Sciatic nerve (tissue), 2 donors: ENCODE results near the gene SRRD. TPM values are rescaled to one million over a fixed set of nuclear protein-coding genes. Genes with fewer than 3 reads are reported as not detected.

Source experiments
- ATAC-seq: fragments of 200-7000 bp; cut with Tn5 transposase; one replicate; pipeline ENCODE4 v1.9.1; 2020; ENCODE audit warnings: mild to moderate bottlenecking, moderate library complexity
- DNase-seq: peaks from one replicate; pipeline ENCODE4 v3.0.0-alpha.2; 2020; ENCODE audit warnings: low spot score
- intact Hi-C: fragments of 100-400 bp; cut with DNase I; formaldehyde crosslinking; loops from one replicate; pipeline ENCODE4 v1.14.2; 2022
- total RNA-seq: library from RNA; stranded (reverse); fragmentation: NEBNext Ultra II Directional; extraction: Animal tissue kit (Norgen Biotek cat#: 25700); gene quantifications from one replicate; pipeline ENCODE4 v1.2.1, GENCODE V29; 2021
- donor health status: DM: no; HTN: no; CAD: no.
- donor health status: DM: no; HTN: no; CAD: no.

SRRD gene
- total RNA-seq, 1 donor from 2014 or later = 16.5 TPM

GRCh38 chr22:26534874-26535602 lies 51.4 kb downstream of the SRRD start:
- intact Hi-C loops = no loop called here
- DNase-seq (no peak), ATAC-seq (no peak)

GRCh38 chr22:26535603-26535908 lies 51.9 kb downstream of the SRRD start:
- intact Hi-C loops = no loop called here
- ATAC-seq = no peak
- no peak for DNase-seq

GRCh38 chr22:26536056-26536761 lies 52.5 kb downstream of the SRRD start:
- ATAC-seq (no peak), DNase-seq (no peak)
- intact Hi-C loops = no loop called here

DNA sequence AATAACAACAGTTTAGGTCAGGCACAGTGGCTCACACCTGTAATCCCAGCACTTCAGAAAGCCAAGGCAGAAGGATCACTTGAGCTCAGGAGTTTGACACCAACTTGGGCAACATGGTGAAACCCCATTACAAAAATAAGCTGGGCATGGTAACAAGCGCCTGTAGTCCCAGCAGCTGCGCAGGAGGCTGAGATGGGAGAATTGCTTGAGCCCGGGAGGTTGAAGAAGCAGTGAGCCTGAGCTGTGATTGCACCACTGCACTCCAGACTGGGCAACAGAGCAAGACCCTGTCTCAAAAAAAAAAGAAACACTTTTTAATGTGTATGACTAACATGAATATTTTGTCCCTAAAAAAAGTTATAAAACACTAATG lies 53.1 kb downstream of the SRRD start:
- intact Hi-C loops = no loop called here
- DNase-seq (no peak), ATAC-seq (no peak)

DNA sequence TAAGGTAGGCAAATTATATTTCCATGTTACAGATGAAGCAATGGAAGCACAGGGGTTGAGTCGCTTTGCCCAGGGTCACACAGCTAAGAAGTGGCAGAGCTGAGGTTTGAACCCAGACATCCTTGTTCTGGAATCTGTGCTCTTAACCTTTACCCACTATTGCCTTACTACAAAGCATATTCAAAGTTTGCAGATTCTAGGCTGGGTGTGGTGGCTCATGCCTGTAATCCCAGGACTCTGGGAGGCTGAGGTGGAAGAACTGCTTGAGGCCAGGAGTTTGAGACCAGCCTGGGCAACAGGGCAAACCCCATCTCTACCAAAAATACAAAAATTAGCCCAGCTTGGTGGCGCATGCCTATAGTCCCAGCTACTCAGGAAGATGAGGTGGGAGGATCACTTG lies 56.4 kb downstream of the SRRD start:
- no peak for DNase-seq
- intact Hi-C loops = no loop called here

DNA sequence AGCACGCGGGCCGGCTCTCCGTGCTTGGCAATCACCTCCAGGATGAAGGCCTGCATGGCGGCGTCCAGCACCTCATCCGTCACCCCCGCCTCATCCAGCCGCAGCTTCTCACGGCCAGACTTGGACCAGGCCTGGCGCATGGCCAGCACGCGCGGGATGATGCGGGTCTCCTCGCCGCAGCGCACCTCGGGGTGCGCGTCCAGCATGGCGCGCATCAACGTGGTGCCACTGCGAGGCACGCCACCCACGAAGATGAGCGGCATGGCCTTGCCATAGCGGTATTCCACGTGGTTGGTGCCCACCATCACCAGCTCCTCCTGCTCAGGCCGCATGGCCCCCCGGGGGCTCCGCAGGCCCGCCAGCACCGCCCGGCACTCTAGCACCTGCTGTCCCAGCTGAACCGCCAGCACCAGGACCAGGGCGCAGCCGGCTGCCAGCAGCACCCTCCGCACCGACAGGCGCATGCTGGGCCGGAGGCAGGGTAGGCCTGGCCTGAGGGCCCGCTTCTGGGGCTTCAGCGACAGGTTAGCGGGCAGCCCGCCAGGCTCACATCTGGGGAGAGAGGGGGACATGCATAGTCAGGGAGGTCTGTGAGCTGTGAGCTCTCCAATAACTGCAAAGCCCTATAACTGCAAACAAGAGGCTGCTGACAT lies 57.6 kb downstream of the SRRD start:
- DNase-seq (no peak), ATAC-seq (no peak)
- intact Hi-C loops = no loop called here

More for the DNA sequence above, 56.4 kb downstream of the SRRD start:
- ATAC-seq = no peak

- intact Hi-C loops = no loop called here
- DNase-seq (no peak), ATAC-seq (peak; percentile 69)
Observed at GRCh38 chr22:26542831-26543230, 59.2 kb downstream of the SRRD start.

Other genes with a start within 250 kb of the SRRD start
- 1.2 TPM for gene ASPHD2, start 54.6 kb upstream of the SRRD start, total RNA-seq
- gene HPS4, start 94 bp upstream of the SRRD start, total RNA-seq = 42.2 TPM
- gene TFIP11, start 28.6 kb downstream of the SRRD start, total RNA-seq = 28.0 TPM
- 26.6 TPM for gene TPST2, start 106.3 kb downstream of the SRRD start, total RNA-seq
- 0.76 TPM for gene CRYBB1, start 134.2 kb downstream of the SRRD start, total RNA-seq
- gene CRYBA4, start 138.1 kb downstream of the SRRD start, total RNA-seq = not detected
- 2.7 TPM for gene MIAT, start 173.7 kb downstream of the SRRD start, total RNA-seq